ENCODE results near the gene CAMK4. TPM values are rescaled to one million over a fixed set of nuclear protein-coding genes. Genes with fewer than 3 reads are reported as not detected.

Gene CAMK4
- polyA plus RNA-seq, 3 donors from 2014 or later = 0.86 to 4.5 (median 1.8) TPM

- H3K36me3 Mint-ChIP-seq = no peaks in the 10 kb centered on the region
- DNase-seq = no peak
- no peak overlapping the region for H3K4me3 Mint-ChIP-seq
- H3K27ac Mint-ChIP-seq = no peak overlapping the region
- no peaks in the 10 kb centered on the region for H3K9me3 Mint-ChIP-seq
- no peaks in the 10 kb centered on the region for H3K4me1 Mint-ChIP-seq
- peaks cover 0 to 2% (median 0%) of the 10 kb centered on the region in 3 donors for H3K27me3 Mint-ChIP-seq (ENCODE audit: low read depth in 3 of 3)
Observed at GRCh38 chr5:111469903-111470302, 245.7 kb downstream of the CAMK4 start.

GRCh38 chr5:111472096-111472495 is 247.9 kb downstream of the CAMK4 start:
- no peak overlapping the region for H3K27ac Mint-ChIP-seq

GRCh38 chr5:111472579-111472978 is 248.4 kb downstream of the CAMK4 start:
- Mint-ChIP-seq H3K27ac (peak overlapping the region in 1 of 6 donors; percentile 4), H3K27me3 (ENCODE audit: low read depth in 3 of 3) (no peaks in the 10 kb centered on the region), H3K4me1 (no peaks in the 10 kb centered on the region), H3K9me3 (no peaks in the 10 kb centered on the region), H3K36me3 (no peaks in the 10 kb centered on the region), H3K4me3 (no peak overlapping the region)
- no peak for DNase-seq

More at GRCh38 chr5:111472096-111472495, 247.9 kb downstream of the CAMK4 start:
- no peaks in the 10 kb centered on the region for H3K36me3 Mint-ChIP-seq
- no peak overlapping the region for H3K4me3 Mint-ChIP-seq
- DNase-seq = no peak
- no peaks in the 10 kb centered on the region for H3K9me3 Mint-ChIP-seq
- no peaks in the 10 kb centered on the region for H3K4me1 Mint-ChIP-seq
- peaks cover 0 to 2% (median 0%) of the 10 kb centered on the region in 3 donors for H3K27me3 Mint-ChIP-seq (ENCODE audit: low read depth in 3 of 3)

GRCh38 chr5:111478266-111478665 is 254.1 kb downstream of the CAMK4 start:
- no peak for DNase-seq
- H3K4me1 Mint-ChIP-seq = no peaks in the 10 kb centered on the region
- no peaks in the 10 kb centered on the region for H3K36me3 Mint-ChIP-seq
- peaks cover 0 to 2% (median 0%) of the 10 kb centered on the region in 3 donors for H3K27me3 Mint-ChIP-seq (ENCODE audit: low read depth in 3 of 3)
- no peak overlapping the region for H3K27ac Mint-ChIP-seq
- H3K4me3 Mint-ChIP-seq = no peak overlapping the region
- no peaks in the 10 kb centered on the region for H3K9me3 Mint-ChIP-seq

- Mint-ChIP-seq H3K9me3 (no peaks in the 10 kb centered on the region), H3K27me3 (ENCODE audit: low read depth in 3 of 3) (peaks cover 0 to 2% (median 0%) of the 10 kb centered on the region in 3 donors), H3K36me3 (no peaks in the 10 kb centered on the region), H3K4me1 (no peaks in the 10 kb centered on the region), H3K27ac (no peak overlapping the region), H3K4me3 (no peak overlapping the region)
- DNase-seq = no peak
Observed at GRCh38 chr5:111478898-111479297, 254.7 kb downstream of the CAMK4 start.

- peaks cover 0 to 2% (median 0%) of the 10 kb centered on the region in 3 donors for H3K27me3 Mint-ChIP-seq (ENCODE audit: low read depth in 3 of 3)
Observed at GRCh38 chr5:111480346-111480745, 256.2 kb downstream of the CAMK4 start.

GRCh38 chr5:111486055-111486454 is 261.9 kb downstream of the CAMK4 start:
- Mint-ChIP-seq H3K4me3 (no peak overlapping the region), H3K9me3 (no peaks in the 10 kb centered on the region), H3K27ac (no peak overlapping the region), H3K4me1 (no peaks in the 10 kb centered on the region), H3K36me3 (no peaks in the 10 kb centered on the region), H3K27me3 (ENCODE audit: low read depth in 3 of 3) (peaks cover 0 to 2% (median 0%) of the 10 kb centered on the region in 3 donors)
- DNase-seq = no peak

More at GRCh38 chr5:111480346-111480745, 256.2 kb downstream of the CAMK4 start:
- DNase-seq = no peak
- Mint-ChIP-seq H3K27ac (no peak overlapping the region), H3K4me1 (no peaks in the 10 kb centered on the region), H3K4me3 (no peak overlapping the region), H3K9me3 (no peaks in the 10 kb centered on the region), H3K36me3 (no peaks in the 10 kb centered on the region)

- H3K4me1 Mint-ChIP-seq = no peaks in the 10 kb centered on the region
- no peak overlapping the region for H3K27ac Mint-ChIP-seq
- no peaks in the 10 kb centered on the region for H3K27me3 Mint-ChIP-seq (ENCODE audit: low read depth in 3 of 3)
- no peaks in the 10 kb centered on the region for H3K36me3 Mint-ChIP-seq
- DNase-seq = no peak
- H3K4me3 Mint-ChIP-seq = no peak overlapping the region
- no peaks in the 10 kb centered on the region for H3K9me3 Mint-ChIP-seq
Observed at GRCh38 chr5:111486926-111487325, 262.7 kb downstream of the CAMK4 start.

- Mint-ChIP-seq H3K27ac (no peak overlapping the region), H3K9me3 (no peaks in the 10 kb centered on the region), H3K4me1 (no peaks in the 10 kb centered on the region), H3K36me3 (peaks cover 0 to 3% (median 0%) of the 10 kb centered on the region in 3 donors), H3K27me3 (ENCODE audit: low read depth in 3 of 3) (no peaks in the 10 kb centered on the region), H3K4me3 (no peak overlapping the region)
- no peak for DNase-seq
Observed at GRCh38 chr5:111488353-111488752, 264.2 kb downstream of the CAMK4 start.

GRCh38 chr5:111493031-111493430 is 268.8 kb downstream of the CAMK4 start:
- Mint-ChIP-seq H3K4me3 (no peak overlapping the region), H3K36me3 (peaks cover 6 to 13% (median 11%) of the 10 kb centered on the region in 3 donors), H3K27me3 (ENCODE audit: low read depth in 3 of 3) (no peaks in the 10 kb centered on the region), H3K27ac (peak overlapping the region in 1 of 6 donors; percentile 1), H3K4me1 (peaks cover under 1 to 3% of the 10 kb centered on the region in 2 donors), H3K9me3 (no peaks in the 10 kb centered on the region)
- no peak for DNase-seq

- H3K27me3 Mint-ChIP-seq (ENCODE audit: low read depth in 3 of 3) = no peaks in the 10 kb centered on the region
- peaks cover 9 to 14% of the 10 kb centered on the region in 2 donors for H3K4me1 Mint-ChIP-seq
- no peaks in the 10 kb centered on the region for H3K9me3 Mint-ChIP-seq
- no peak for DNase-seq
- no peak overlapping the region for H3K4me3 Mint-ChIP-seq
- peaks cover 6 to 21% (median 16%) of the 10 kb centered on the region in 3 donors for H3K36me3 Mint-ChIP-seq
- peak overlapping the region in 1 of 6 donors; percentile 35 for H3K27ac Mint-ChIP-seq
Observed at GRCh38 chr5:111494355-111494999, 270.3 kb downstream of the CAMK4 start.

- Mint-ChIP-seq H3K27me3 (ENCODE audit: low read depth in 3 of 3) (no peaks in the 10 kb centered on the region), H3K4me1 (peaks cover 12 to 14% of the 10 kb centered on the region in 2 donors), H3K9me3 (no peaks in the 10 kb centered on the region), H3K36me3 (peaks cover 6 to 26% (median 21%) of the 10 kb centered on the region in 3 donors), H3K27ac (no peak overlapping the region), H3K4me3 (no peak overlapping the region)
- no peak for DNase-seq
Observed at GRCh38 chr5:111495159-111495558, 271.0 kb downstream of the CAMK4 start.

GRCh38 chr5:111498346-111498745 is 274.2 kb downstream of the CAMK4 start:
- no peak for DNase-seq
- no peaks in the 10 kb centered on the region for H3K27me3 Mint-ChIP-seq (ENCODE audit: low read depth in 3 of 3)
- peak overlapping the region; percentile 22 to 66 (median 58) for H3K4me3 Mint-ChIP-seq
- H3K36me3 Mint-ChIP-seq = peaks cover 9 to 33% (median 32%) of the 10 kb centered on the region in 3 donors
- peaks cover 12 to 14% of the 10 kb centered on the region in 2 donors for H3K4me1 Mint-ChIP-seq
- H3K27ac Mint-ChIP-seq = peak overlapping the region; percentile 60 to 81 (median 70)
- no peaks in the 10 kb centered on the region for H3K9me3 Mint-ChIP-seq

- Mint-ChIP-seq H3K27ac (no peak overlapping the region), H3K27me3 (ENCODE audit: low read depth in 3 of 3) (no peaks in the 10 kb centered on the region), H3K9me3 (no peaks in the 10 kb centered on the region), H3K4me1 (peaks cover 22 to 30% of the 10 kb centered on the region in 2 donors), H3K4me3 (no peak overlapping the region), H3K36me3 (peaks cover 7 to 25% (median 23%) of the 10 kb centered on the region in 3 donors)
- no peak for DNase-seq
Observed at GRCh38 chr5:111502956-111503355, 278.8 kb downstream of the CAMK4 start.

- no peak for DNase-seq
- Mint-ChIP-seq H3K27ac (no peak overlapping the region), H3K4me3 (no peak overlapping the region), H3K36me3 (peaks cover 7 to 15% (median 10%) of the 10 kb centered on the region in 3 donors), H3K4me1 (peaks cover 25 to 38% of the 10 kb centered on the region in 2 donors), H3K9me3 (no peaks in the 10 kb centered on the region), H3K27me3 (ENCODE audit: low read depth in 3 of 3) (no peaks in the 10 kb centered on the region)
Observed at GRCh38 chr5:111505096-111505495, 280.9 kb downstream of the CAMK4 start.
